Memory B cell (primary cell): ENCODE results near the gene PPFIA2.
"Not testable (repeated sequence)": the region's sequence is repeated elsewhere in the genome, so short reads cannot be mapped to it uniquely, and the experiment has no call there.

Experiments used
- ATAC-seq: fragments of 150-1000 bp; cut with Tn5 transposase; 2 replicates; pipeline ENCODE4 v1.10.0; 2021; ENCODE audit warnings: low read depth, mild to moderate bottlenecking, moderate library complexity
- DNase-seq, 2 donors: peaks; one replicate each; pipeline ENCODE4 v3.0.0; 2022; ENCODE audit warnings: low spot score in 2 of 2
- H3K27ac Mint-ChIP-seq: one replicate; pipeline ENCODE4 v1.8.0; 2022; ENCODE audit warnings: mild to moderate bottlenecking, moderate library complexity, mixed read lengths
- H3K27me3 Mint-ChIP-seq: one replicate; pipeline ENCODE4 v1.8.0; 2022; ENCODE audit warnings: mixed read lengths
- H3K36me3 Mint-ChIP-seq: one replicate; pipeline ENCODE4 v1.8.0; 2022; ENCODE audit warnings: mild to moderate bottlenecking, mixed read lengths
- H3K4me1 Mint-ChIP-seq: one replicate; pipeline ENCODE4 v1.8.0; 2022; ENCODE audit warnings: mixed read lengths
- H3K4me3 Mint-ChIP-seq: one replicate; pipeline ENCODE4 v1.8.0; 2022; ENCODE audit warnings: mild to moderate bottlenecking, moderate library complexity, mixed read lengths
- H3K9me3 Mint-ChIP-seq: one replicate; pipeline ENCODE4 v1.8.0; 2022; ENCODE audit warnings: mixed read lengths

The PPFIA2 gene

GRCh38 chr12:81211306-81211705, 547.8 kb downstream of the PPFIA2 start:
- ATAC-seq: no peak

GRCh38 chr12:81209772-81210225, 549.4 kb downstream of the PPFIA2 start:
- H3K27ac Mint-ChIP-seq, ATAC-seq, H3K9me3 Mint-ChIP-seq: not testable (repeated sequence)

More at GRCh38 chr12:81211306-81211705, 547.8 kb downstream of the PPFIA2 start:
- peaks cover 7% of the 10 kb centered on the region for H3K9me3 Mint-ChIP-seq
- no peak overlapping the region for H3K4me3 Mint-ChIP-seq
- no peak overlapping the region for H3K27ac Mint-ChIP-seq
- H3K27me3 Mint-ChIP-seq: no peaks in the 10 kb centered on the region
- H3K4me1 Mint-ChIP-seq: no peaks in the 10 kb centered on the region
- H3K36me3 Mint-ChIP-seq: no peaks in the 10 kb centered on the region
- DNase-seq: no peak

GRCh38 chr12:81209012-81209411, 550.1 kb downstream of the PPFIA2 start:
- peaks cover 7% of the 10 kb centered on the region for H3K9me3 Mint-ChIP-seq
- no peak overlapping the region for H3K4me3 Mint-ChIP-seq
- no peak for DNase-seq
- ATAC-seq: no peak
- no peaks in the 10 kb centered on the region for H3K36me3 Mint-ChIP-seq
- no peaks in the 10 kb centered on the region for H3K27me3 Mint-ChIP-seq
- no peak overlapping the region for H3K27ac Mint-ChIP-seq
- no peaks in the 10 kb centered on the region for H3K4me1 Mint-ChIP-seq

More at GRCh38 chr12:81209772-81210225, 549.4 kb downstream of the PPFIA2 start:
- H3K36me3 Mint-ChIP-seq, H3K4me3 Mint-ChIP-seq, H3K27me3 Mint-ChIP-seq, H3K4me1 Mint-ChIP-seq, DNase-seq: not testable (repeated sequence)

- no peak for ATAC-seq
- no peaks in the 10 kb centered on the region for H3K36me3 Mint-ChIP-seq
- H3K27ac Mint-ChIP-seq: no peak overlapping the region
- DNase-seq: no peak
- no peak overlapping the region for H3K4me3 Mint-ChIP-seq
- H3K27me3 Mint-ChIP-seq: no peaks in the 10 kb centered on the region
- peaks cover 3% of the 10 kb centered on the region for H3K9me3 Mint-ChIP-seq
- H3K4me1 Mint-ChIP-seq: no peaks in the 10 kb centered on the region
Observed at GRCh38 chr12:81208187-81208911, 550.8 kb downstream of the PPFIA2 start.
